GM19238 (cell line): ENCODE data around the gene LTBP2.
"Not testable (repeated sequence)": the region's sequence is repeated elsewhere in the genome, so short reads cannot be mapped to it uniquely, and the experiment has no call there.

ENCODE experiments used
- DNase-seq: peaks from one replicate; pipeline ENCODE4 v3.0.0; 2011; ENCODE audit warnings: low spot score; ENCODE audit not compliant: insufficient read length

The LTBP2 gene

DNA sequence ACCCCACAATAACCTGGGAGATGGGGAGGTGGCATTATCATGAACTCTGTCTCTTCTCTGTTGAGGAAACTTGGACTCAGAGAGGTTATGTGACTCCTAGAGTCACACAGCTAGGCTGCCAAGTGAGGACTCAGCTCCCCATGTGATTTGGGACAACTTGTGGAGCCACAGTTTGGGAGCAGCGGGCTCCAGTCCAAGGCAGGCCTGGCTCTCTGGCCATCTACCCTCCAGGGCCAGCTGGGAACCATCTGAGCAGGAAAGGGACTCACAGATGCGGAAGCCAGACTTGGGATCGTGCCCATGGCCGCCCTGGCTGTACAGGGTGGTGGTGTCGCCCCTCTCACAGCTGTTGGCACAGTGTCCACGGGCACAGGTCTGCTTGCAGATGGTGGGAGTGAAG lies 59.4 kb downstream of the LTBP2 start:
- no peak for DNase-seq

DNA sequence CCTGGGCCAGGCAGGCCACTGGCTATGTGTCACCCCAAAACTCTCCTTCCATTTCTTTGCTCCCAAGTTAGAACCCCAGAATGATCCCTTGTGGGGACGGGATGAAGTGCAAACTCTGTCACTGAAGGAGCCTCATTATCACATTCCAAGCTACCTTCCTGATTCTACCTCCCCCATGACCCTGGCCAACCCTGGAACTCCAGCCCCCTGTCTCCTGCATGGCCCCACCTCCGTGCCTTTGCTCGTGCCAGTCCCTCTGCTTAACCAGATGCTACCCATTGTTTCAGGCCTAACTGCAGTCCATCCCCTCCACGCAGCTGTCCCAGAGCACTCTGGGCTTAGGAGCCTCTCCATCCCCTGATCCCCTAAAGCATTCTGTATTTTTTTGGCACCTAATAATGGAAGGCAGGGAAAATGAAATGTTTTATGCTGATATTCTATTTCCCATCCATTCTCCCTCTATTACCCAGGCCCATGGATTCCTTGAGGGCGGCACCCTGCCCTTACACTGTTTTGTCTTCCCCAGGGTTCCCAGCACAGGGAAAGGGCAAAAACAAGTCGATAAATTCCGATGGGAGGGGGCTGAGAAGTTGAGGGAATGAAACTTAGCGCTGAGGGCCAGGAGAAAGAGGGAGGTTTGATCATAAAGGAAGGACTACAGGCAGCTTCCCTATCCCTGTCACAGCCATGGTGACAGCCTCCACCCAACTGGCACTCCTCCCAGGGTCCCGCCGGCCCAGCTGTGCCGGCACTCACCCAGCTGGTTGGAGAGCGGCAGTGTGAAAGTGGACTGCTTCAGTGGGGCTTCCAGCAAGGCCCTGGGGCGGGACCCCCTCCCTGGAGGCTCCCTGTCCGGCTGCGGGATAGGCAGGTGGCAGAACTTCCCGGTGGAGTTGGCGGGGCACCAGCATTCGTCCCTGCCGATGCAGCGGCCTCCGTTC lies 60.3 kb downstream of the LTBP2 start:
- DNase-seq: no peak

- DNase-seq: no peak
Measured at GRCh38 chr14:74551001-74551400, 61.0 kb downstream of the LTBP2 start.

DNA sequence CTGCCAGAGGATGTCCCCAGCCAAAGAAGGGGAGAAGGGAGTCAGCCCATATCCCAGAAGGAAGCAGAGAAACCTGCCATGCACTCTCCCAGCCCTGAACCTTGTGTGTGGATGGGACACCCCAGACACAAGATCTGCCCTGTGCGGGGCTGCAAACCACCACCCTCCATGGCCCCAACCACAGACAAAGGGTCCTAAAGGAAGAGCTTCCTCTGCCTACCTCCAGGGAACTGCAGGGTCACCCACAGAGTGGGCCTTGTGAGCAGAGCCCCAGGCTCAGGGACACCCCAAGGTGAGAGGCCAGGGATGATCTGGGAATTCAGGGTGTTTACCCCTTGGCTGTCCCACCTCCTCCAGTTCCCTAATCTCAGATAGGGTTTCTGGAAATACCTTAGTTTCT lies 62.0 kb downstream of the LTBP2 start:
- no peak for DNase-seq

DNA sequence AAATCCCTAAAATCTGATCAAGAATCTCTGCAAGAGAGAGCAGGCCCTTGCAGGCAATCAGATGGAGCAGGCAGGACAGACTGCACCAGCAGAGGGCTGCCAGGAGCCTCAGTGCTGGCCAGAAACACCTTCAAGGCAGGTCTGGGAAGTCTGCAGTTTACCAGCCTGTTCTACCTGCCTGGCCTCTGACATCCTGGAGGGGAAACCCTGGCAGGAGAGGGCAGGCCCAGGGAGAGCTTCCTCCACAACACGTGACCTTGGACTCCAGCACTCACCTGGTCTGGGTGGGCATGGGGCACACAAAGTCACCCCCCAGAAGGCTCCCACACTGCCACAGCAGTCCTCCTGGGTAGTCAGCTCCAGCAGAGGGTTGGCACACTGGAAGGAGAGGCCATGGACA lies 62.4 kb downstream of the LTBP2 start:
- DNase-seq: no peak

- no peak for DNase-seq
Measured at GRCh38 chr14:74548881-74549280, 63.2 kb downstream of the LTBP2 start.

DNA sequence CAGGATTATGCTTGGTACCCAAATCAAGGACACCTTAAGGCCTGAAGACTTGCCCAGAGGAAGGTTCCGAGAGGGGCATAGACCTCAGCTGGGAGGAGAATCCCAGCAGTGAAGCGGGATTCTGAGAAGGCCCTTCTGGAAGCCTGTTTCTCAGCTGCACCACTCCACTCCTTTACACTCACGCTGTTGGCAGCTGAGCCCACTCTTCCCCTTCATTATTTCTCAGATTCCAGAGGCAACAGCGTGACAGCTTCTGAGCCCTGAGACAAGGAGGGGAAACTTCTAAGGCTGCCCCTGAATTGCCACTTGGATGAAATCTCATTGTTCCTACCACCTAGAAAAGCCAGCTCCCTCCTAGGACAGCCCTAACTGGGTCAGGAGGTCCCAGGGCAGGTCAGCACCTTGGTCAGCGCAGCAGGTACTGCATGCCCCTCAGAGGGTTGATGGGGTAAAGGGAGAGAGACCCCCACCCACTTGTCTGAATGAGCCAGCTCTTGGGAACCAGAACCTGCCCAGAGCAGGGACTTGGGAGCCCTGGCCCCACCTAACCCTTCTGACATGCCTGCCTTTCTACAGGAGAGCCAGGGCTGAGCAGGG lies 64.6 kb downstream of the LTBP2 start:
- no peak for DNase-seq

DNA sequence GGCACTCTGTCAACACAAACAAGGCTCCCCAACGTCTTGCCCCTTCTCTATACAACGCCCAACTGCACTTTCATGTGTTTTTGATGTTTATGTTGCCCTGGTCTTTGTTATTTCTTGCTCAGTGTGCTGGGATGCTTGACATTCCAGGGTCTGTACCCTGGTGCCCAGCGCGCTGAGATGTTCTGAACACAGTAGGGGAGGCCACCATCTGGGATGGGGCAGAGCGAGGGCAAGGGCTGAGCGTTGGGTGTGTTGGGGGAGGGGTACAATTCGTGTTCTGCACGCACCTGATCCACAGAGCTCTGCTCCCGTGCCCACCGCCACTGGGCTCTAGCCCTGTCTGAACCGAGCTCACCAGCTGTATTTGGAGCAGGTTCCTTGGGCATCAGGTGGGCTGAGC lies 65.6 kb downstream of the LTBP2 start:
- no peak for DNase-seq

- DNase-seq: no peak
Measured at GRCh38 chr14:74545386-74545785, 66.7 kb downstream of the LTBP2 start.

DNA sequence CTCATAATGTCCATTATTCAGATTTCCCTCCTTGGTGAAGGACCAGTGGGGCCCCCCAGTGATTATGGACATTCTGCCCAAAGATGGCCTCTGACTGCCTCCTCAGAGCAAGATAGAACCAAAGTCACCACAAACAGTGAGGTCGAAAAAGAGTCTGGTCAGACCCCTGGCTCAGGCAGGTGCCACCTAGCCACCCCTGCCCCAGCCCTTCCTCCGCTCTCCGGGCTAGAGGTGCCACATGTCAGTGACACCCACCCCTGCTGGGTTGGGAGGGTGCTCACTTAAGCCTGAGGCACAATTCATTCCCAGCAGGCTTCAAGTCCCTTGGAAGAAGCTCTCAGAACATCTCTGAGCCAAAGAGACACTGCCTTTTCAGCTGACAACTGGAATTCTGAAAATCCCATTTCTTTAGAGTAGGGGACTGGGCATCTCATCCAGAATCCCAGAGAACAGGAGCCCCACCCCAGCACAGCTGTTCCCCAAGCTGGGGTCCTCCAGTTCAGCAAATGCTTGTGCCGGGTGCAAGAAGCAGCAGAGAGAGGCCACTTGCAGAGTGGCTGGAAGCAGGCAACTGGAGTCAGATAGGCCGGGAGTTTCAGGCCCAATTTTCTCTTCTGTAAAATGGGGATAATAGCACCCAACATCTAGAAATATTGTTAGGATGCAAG lies 68.1 kb downstream of the LTBP2 start:
- DNase-seq: no peak

GRCh38 chr14:74542056-74542685 lies 69.9 kb downstream of the LTBP2 start:
- DNase-seq: no peak

DNA sequence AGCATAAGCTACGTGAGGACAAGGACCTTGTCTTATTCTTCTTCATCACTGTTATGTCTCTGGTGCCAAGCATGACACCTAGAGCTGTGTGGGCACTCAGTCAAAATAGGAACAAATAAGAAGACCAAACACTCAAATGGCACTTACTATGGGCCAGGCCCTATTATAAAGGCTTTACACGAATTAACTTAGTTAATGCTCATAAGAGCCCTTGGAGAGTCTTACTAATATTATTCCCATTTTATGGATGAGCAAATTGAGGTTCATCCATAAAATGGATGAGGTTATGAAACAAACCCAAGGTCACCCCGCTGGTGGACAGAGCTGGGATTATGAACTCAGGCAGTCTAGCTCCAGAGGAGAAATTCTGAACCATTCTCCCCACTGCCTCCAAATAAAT lies 70.8 kb downstream of the LTBP2 start:
- no peak for DNase-seq

DNA sequence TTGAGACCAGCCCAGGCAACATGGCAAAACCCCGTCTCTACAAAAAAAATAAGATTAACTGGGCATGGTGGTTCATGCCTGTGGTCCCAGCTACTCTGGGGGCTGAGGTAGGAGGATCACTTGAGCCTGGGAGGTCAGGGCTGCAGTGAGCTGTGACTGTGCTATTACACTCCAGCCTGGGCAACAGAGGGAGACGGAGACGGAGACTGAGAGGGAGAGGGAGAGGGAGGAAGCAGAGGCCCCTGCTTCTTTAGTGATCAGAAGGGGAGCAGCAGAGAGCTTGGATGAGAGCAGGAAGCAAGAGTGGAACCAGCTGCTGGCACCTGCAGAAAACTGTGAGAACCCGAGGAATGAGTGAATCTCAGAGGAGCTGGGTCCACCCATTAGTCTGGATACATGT lies 72.5 kb downstream of the LTBP2 start:
- no peak for DNase-seq

GRCh38 chr14:74538411-74539391 lies 73.3 kb downstream of the LTBP2 start:
- DNase-seq: no peak

DNA sequence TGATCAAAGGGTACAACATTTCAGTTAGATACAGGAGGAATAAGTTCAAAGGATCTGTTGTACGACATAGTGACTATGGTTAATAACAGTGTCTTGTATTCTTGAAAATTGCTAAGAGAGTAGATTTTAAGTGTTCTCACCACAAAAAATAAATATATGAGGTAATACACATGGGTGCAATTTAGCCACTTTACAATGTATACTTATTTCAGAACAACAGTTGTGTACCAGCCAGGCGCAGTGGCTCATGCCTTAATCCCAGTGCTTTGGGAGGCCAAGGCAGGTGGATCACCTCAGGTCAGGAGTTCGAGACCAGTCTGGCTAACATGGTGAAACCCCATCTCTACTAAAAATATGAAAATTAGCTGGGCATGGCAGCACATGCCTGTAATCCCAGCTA lies 75.7 kb downstream of the LTBP2 start:
- not testable (repeated sequence) for DNase-seq

DNA sequence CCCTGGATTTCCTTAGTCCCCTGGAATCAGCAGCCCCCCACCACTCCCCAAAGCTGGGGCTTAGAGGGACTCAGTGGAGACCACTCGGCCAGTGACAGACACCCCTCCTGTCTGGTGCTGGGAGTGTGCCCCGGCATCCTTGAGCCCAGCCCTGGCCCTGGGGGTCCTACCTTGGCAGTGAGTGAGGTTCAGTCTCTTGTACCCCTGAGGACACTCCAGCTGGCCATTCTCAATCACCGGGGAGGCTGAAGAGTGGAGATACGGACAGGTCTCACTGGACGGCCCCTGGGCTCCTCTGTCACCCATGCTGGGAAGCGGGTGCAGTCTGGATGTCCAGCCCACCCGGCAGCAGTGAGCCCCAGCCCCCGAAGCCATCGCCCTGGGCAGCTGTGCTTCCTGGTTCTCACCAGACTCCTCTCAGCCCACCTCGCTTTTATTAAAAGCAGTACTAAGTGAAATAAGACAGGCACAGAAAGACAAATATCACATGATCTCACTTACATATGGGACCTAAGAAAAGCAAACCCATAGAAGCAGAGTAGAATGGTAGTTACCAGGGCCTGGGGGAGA lies 76.2 kb downstream of the LTBP2 start:
- no peak for DNase-seq

- no peak for DNase-seq
Measured at GRCh38 chr14:74533576-74533975, 78.5 kb downstream of the LTBP2 start.

DNA sequence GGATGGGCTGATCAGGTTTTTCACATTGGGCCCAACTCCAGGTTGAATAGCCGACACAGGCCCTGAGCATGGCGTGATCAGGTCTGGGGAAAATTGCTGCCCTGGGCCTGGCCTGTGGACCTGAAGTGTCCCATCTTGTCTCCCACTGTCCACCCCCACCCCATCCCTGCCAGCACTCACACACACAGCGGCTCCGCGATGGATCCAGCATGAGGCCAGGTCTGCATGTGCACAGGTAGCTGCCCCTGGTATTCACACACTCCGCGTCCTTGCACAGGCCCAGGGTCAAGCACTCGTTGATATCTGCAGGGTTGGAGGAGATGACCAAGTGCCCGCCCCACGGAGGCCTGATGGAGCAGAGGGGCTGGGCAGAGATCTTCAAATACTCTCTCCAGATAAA lies 79.8 kb downstream of the LTBP2 start:
- DNase-seq: no peak

DNA sequence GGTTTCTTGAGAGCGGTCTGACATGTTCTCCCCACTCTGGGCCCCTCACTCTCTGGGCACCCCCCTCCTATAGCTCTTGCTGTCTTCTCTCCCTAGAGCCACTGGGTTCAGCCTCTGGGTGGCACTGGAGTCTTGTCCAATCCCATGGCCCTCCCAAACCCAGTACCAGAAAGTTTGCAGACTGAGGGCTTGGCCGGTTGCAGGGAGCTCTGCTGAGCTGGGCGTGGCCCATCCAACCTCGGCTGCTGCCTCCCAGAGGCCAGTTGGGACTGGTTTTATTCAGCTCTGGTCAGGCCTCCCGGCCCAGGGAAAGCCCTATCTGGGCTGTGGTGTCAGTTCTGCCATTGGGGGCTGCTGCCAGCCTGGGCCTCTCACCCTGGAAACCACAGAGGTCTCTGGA lies 80.6 kb downstream of the LTBP2 start:
- no peak for DNase-seq

DNA sequence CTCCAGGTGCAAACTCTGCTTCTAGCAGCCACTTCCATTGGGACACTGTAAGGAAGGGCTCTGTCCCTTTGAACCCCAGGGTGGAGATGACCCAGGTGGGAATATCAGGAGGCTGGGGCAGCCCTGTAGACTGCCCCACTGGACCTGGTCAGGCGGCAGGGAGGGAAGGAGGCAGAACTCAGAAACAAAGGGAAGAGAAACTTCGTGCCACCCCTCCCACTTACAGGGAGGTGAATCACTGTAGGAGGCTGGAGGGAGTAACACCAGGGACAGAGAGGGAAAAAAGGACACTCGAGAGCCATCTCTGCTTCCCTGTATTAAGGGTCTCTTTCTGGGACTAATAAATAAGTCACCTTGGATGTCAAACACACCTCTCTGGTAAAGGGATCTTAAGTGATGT lies 81.0 kb downstream of the LTBP2 start:
- no peak for DNase-seq
